NOMO-1 treated with DMSO at 0.1 percent for 48 hours (cell line): ENCODE results near the gene ZNF202.

ENCODE experiments used
- DNase-seq: peaks from one replicate; lab custom pipeline; 2025; ENCODE audit not compliant: unreplicated experiment; lab: John Stamatoyannopoulos, UW

The ZNF202 gene

GRCh38 chr11:123684601-123685000 is 56.9 kb downstream of the ZNF202 start:
- no peak for DNase-seq

DNA sequence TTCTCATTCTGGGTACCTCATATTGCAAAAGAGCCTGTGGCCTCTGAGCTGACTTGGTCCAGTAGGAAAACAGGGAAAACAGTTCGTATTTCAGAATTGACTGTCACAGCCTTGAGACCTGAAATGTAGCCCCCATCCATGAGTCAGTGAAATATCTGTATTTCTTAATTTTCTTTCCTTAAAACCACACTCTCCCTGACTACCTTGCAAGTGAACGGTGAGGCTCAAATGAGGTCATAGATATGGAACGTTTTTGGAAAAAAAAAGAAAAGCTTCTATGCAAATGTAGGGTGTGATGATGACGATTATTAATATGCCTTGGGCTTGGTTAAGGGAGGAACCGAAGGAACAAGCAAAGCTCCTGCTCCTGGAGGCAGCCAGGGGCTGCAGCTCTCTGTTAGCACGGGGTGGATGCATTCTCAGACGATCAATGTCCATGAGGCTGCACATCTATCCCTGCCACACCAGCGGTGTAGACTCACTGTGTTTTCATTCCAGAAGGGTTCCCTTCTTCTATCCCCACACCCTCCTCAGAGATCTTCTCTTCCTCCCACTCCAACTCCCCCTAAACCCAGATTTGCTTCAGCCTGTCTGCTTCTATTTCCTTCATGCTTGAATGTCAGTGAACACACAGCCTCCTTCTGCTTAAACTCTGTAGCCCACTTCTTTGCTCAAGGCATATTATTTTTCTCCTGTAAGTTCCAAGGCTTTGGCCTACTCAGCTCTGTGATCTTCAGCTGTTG is 57.9 kb downstream of the ZNF202 start:
- no peak for DNase-seq

GRCh38 chr11:123682696-123683410 is 58.6 kb downstream of the ZNF202 start:
- DNase-seq = no peak

DNA sequence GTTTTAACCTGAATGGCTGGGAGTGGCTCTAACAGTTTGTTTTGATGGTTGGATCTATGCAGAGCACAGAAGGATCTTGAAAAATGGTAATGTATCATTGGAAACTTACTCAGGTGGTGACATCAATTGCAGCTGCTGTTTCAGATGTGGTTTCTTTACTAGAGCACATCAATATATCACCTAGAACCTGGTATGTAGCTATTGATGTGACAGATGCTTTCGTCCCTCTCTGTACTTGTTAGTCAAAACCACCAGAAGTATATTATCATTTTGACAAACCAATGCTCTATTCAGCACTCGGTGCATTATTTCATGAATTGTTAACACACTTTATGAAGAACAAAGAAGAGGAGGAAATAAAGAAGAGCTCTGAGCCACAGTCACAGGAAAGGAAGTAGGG is 60.4 kb downstream of the ZNF202 start:
- DNase-seq = no peak

DNA sequence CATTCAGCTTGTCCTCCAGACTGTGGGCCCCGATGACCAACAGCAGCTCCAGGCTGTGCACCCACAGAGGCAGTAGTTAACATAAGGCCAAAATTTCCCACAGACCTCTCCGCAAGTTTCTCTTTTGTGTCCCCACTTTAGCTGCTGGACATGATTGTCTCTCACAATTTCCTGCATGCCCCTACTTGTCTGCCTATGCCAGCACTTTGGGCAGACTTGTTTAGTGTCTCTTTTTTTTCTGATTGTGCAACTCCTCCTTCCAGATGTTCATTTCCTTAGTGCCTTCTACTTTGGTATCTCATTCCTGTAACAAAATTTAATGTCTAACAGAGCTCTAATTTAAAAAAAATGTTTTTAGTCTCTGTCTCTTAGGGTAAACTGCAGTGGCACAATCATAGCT is 63.2 kb downstream of the ZNF202 start:
- DNase-seq = no peak

DNA sequence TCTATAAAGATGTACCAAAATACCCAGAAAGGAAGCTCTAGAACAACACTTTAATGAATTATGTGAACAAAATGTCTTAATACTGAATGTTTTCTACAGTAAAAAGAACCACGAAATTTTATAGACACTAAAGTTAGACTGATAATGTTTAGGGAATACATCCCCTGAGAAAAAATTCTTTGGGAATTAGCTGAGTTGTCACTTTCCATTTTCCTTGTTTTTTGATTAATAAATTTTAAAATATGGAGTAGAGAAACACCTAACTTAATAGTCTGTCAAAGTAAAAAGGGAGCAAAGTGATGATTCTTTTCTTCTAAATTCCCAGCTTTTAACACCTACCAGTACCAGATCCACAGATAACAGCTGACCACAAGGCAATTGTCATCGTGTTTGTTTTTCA is 64.0 kb downstream of the ZNF202 start:
- DNase-seq = no peak

DNA sequence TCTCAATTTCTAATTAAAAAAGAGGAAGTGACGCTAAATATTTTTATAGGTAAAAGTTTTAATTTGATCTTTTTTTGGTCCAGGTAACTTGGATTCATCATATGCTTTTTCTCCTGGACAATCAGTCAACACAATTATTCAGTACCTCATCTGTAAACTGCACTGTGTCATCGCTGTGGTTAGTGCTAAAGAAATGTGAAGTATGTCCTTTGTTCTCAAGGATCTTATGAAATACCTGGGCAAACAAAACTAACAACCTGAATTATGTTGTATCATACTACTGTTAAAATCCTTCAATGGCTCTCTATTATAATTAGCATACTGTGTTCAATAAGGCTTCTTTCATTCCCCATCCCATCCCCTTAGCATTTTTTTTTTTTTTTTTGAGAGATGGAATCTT is 67.2 kb downstream of the ZNF202 start:
- no peak for DNase-seq
